ENCODE results near the gene RAX.
A peak's percentile ranks its signal among the peaks of the same experiment; 100 is the strongest.

Gene RAX

GRCh38 chr18:59272891-59273758, at the start of gene RAX:
Gene RAX, minus strand, starts transcription at chr18:59273454. Its CDS starts 248 bp downstream, at chr18:59273206.
- TF ChIP-seq CTCF (conservative IDR thresholded peaks at IDR 0.05; ENCODE audit: low read length) = no peak
- DNase-seq (ENCODE audit: low read depth) = no peak
- peak within 1 kb of the TSS; percentile 26 for H3K4me3 ChIP-seq (ENCODE audit: low read length)

- no peak for TF ChIP-seq CTCF (conservative IDR thresholded peaks at IDR 0.05; ENCODE audit: low read length)
- DNase-seq (ENCODE audit: low read depth) = no peak
- no peak within 1 kb of the TSS for H3K4me3 ChIP-seq (ENCODE audit: low read length)
These were observed 45.3 kb upstream of the RAX start, which contains the start of gene CPLX4 for GRCh38 chr18:59318460-59319050. Gene CPLX4, minus strand, starts transcription at chr18:59318649. Its CDS starts 187 bp downstream, at chr18:59318462.

- DNase-seq (ENCODE audit: low read depth) = peak; percentile 17
- no peak for TF ChIP-seq CTCF (conservative IDR thresholded peaks at IDR 0.05; ENCODE audit: low read length)
- no peak overlapping the region for H3K4me3 ChIP-seq (ENCODE audit: low read length)
These were observed 38.4 kb upstream of the RAX start for GRCh38 chr18:59311631-59312030.

GRCh38 chr18:59308938-59309260, 35.6 kb upstream of the RAX start:
- TF ChIP-seq CTCF (conservative IDR thresholded peaks at IDR 0.05; ENCODE audit: low read length) = no peak
- no peak for DNase-seq (ENCODE audit: low read depth)
- H3K4me3 ChIP-seq (ENCODE audit: low read length) = peak overlapping the region; percentile 45

GRCh38 chr18:59308248-59308937, 35.1 kb upstream of the RAX start:
- peak; percentile 57 for DNase-seq (ENCODE audit: low read depth)
- TF ChIP-seq CTCF (conservative IDR thresholded peaks at IDR 0.05; ENCODE audit: low read length) = peak; percentile 43
- H3K4me3 ChIP-seq (ENCODE audit: low read length) = peak overlapping the region; percentile 45

- TF ChIP-seq CTCF (conservative IDR thresholded peaks at IDR 0.05; ENCODE audit: low read length) = no peak
- no peak for DNase-seq (ENCODE audit: low read depth)
- H3K4me3 ChIP-seq (ENCODE audit: low read length) = no peak overlapping the region
These were observed 33.4 kb upstream of the RAX start for GRCh38 chr18:59306640-59307039.

All from AG10803 (cell line).